WI38 (cell line): ENCODE data around the gene ZNF831.

Experiments used
- H3K4me3 ChIP-seq: 2 replicates; pipeline ENCODE4 v1.5.1; 2011; ENCODE audit warnings: low read depth, mild to moderate bottlenecking, control low read depth, low read length
- CTCF ChIP-seq: IDR thresholded peaks from 2 replicates; pipeline ENCODE4 v1.5.1; 2012; ENCODE audit warnings: low read depth, mild to moderate bottlenecking, control low read depth, low read length

The ZNF831 gene

DNA sequence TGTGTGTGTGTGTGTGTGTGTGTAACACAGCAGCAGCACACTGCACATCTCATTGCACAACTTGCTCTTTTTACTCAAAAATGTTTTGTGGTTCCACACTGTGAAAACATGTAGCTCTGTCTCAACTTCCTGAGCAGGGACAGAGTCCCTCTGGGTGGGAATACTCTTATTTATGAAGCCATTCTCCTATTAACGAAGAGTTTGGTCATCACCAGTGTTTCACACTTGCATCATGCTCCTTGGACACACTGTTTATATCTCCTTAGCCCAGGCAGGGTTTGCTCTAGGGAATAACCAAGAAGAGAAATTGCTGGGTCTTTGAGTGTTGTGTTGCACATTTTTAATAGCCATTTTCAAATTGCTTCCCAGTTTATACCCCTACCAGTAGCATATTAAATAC is 53.6 kb downstream of the ZNF831 start:
- no peak for TF ChIP-seq CTCF
- H3K4me3 ChIP-seq, result no peak overlapping the region

DNA sequence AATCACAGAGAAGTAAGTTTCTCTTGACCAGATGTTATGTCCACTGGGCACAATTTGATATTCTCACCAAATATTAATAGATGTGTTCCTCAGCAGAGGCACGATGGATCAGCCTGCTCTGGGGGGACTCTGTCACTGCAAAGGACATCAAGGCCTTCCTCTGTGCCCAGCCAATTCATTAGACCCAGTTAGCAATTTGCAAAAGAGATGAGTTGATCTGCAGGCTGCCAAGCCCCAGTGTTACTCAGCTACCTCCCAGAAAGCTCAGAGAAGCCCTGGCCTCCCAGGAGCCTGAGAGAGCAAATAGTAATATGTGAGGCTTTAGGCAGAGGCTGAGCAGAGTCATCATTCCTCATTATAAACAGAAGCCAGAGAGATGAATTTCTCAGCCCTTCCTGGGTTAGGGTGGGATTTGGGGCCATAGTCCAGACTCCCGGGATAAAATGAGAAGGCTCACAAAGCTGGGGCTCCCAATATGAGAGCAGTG is 54.2 kb downstream of the ZNF831 start:
- no peak for TF ChIP-seq CTCF
- no peak overlapping the region for H3K4me3 ChIP-seq

GRCh38 chr20:59219211-59219610 is 55.6 kb downstream of the ZNF831 start:
- TF ChIP-seq CTCF, result no peak
- no peak overlapping the region for H3K4me3 ChIP-seq

DNA sequence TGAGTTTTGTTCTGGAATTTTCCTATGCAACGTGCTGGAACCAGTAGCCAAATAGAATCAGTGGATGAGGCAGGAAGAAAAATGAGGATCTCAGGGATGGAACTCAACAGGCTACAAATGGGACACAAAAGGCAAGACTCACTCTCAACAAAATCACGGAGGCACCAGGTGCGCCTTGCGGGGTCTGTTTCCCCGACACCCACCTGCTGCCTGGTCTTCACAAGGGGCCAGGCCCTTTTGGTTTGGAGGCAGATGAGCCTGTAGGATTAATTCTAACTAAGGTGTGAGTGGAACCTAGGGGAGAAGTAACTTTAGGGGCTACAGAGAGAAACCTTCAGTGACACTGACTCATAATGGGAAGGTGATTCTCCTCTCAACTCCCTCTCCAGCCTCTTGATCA is 56.5 kb downstream of the ZNF831 start:
- TF ChIP-seq CTCF, result no peak
- H3K4me3 ChIP-seq, result no peak overlapping the region

GRCh38 chr20:59221049-59221706 is 57.6 kb downstream of the ZNF831 start:
- no peak for TF ChIP-seq CTCF
- no peak overlapping the region for H3K4me3 ChIP-seq

DNA sequence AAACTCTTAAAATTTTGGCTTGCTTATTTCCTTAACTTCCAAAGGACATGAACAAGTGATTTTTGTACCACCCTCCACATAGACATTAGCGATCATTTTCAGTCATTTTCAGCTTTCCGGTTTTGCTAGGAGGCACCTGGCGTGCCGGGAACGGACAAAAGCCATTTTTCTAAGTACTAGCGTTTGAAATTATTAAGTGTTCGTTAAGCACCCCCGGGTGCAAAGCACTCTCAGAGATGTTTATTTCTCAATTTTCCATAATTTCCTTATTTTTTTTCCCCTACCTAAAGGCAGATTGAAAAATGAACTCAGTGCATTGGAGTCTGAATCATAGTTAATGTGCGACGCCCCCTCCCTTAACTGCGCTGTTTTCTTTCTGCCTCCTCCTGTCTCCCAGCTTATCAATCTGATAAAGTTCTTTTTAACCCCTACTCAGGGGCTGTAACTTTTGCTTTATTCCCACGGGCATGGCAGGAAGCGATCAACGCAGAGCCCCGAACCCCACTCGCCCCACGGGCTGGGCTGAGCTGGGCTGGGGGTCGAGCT is 58.2 kb downstream of the ZNF831 start:
- peak overlapping the region; percentile 53 for H3K4me3 ChIP-seq
- no peak for TF ChIP-seq CTCF
